GM23338 (cell line): ENCODE results near the gene CELA2A. TPM values are rescaled to one million over a fixed set of nuclear protein-coding genes. Genes with fewer than 3 reads are reported as not detected.

Source experiments
- ATAC-seq: fragments of 200-7000 bp; cut with Tn5 transposase; 3 replicates; pipeline ENCODE4 v1.9.1; 2020
- DNase-seq: peaks from one replicate; pipeline ENCODE4 v3.0.0-alpha.2; 2015; ENCODE audit warnings: low spot score
- H2AFZ ChIP-seq: fragments of 200-600 bp; sonication (generic); 2 replicates; pipeline ENCODE4 v1.8.0; 2016; ENCODE audit warnings: antibody characterized with exemption, mild to moderate bottlenecking, moderate library complexity
- H3F3A ChIP-seq: fragments of 200-600 bp; sonication (generic); replicated peaks from 2 replicates; pipeline ENCODE4 v1.8.0; 2017; ENCODE audit warnings: antibody characterized with exemption, mixed run types, low read depth
- H3K27ac ChIP-seq: fragments of 200-600 bp; sonication (generic); 2 replicates; pipeline ENCODE4 v1.6.1; 2016; ENCODE audit warnings: low read depth
- H3K27me3 ChIP-seq: fragments of 200-600 bp; sonication (generic); 2 replicates; pipeline ENCODE4 v1.8.0; 2016; ENCODE audit warnings: mild to moderate bottlenecking, mixed run types, moderate library complexity; ENCODE audit not compliant: insufficient read depth
- H3K36me3 ChIP-seq: fragments of 200-600 bp; sonication (generic); 2 replicates; pipeline ENCODE4 v1.8.0; 2016; ENCODE audit warnings: mild to moderate bottlenecking; ENCODE audit not compliant: insufficient read depth
- H3K4me1 ChIP-seq: fragments of 200-600 bp; sonication (generic); 2 replicates; pipeline ENCODE4 v1.8.0; 2016; ENCODE audit warnings: mild to moderate bottlenecking, moderate library complexity; ENCODE audit not compliant: insufficient read depth
- H3K4me2 ChIP-seq: fragments of 200-600 bp; sonication (generic); 2 replicates; pipeline ENCODE4 v1.7.1; 2017; ENCODE audit warnings: mixed run types
- H3K4me3 ChIP-seq: fragments of 200-600 bp; sonication (generic); 2 replicates; pipeline ENCODE4 v1.6.1; 2016; ENCODE audit warnings: mixed run types
- H3K79me2 ChIP-seq: fragments of 200-600 bp; sonication (generic); replicated peaks from 2 replicates; pipeline ENCODE4 v1.8.0; 2017; ENCODE audit warnings: mild to moderate bottlenecking; ENCODE audit not compliant: insufficient read depth
- H3K9me2 ChIP-seq: fragments of 200-600 bp; sonication (generic); 2 replicates; pipeline ENCODE4 v1.8.0; 2017; ENCODE audit not compliant: insufficient read depth
- H4K20me1 ChIP-seq: fragments of 200-600 bp; sonication (generic); replicated peaks from 2 replicates; pipeline ENCODE4 v1.8.0; 2017; ENCODE audit warnings: mild to moderate bottlenecking; ENCODE audit not compliant: insufficient read depth
- H3K27ac Mint-ChIP-seq: 2 replicates; pipeline ENCODE4 v1.8.0; 2020; ENCODE audit warnings: inconsistent platforms, mild to moderate bottlenecking, moderate library complexity, mixed read lengths
- H3K27me3 Mint-ChIP-seq: 3 replicates; pipeline ENCODE4 v1.8.0; 2022; ENCODE audit warnings: low read depth, mild to moderate bottlenecking, moderate library complexity, mixed read lengths, inconsistent platforms; ENCODE audit not compliant: insufficient read depth, poor library complexity
- H3K36me3 Mint-ChIP-seq: 3 replicates; pipeline ENCODE4 v1.8.0; 2021; ENCODE audit warnings: low read depth, mild to moderate bottlenecking, inconsistent platforms, moderate library complexity, mixed read lengths
- H3K4me1 Mint-ChIP-seq: 3 replicates; pipeline ENCODE4 v1.8.0; 2020; ENCODE audit warnings: mild to moderate bottlenecking, inconsistent platforms, mixed read lengths
- H3K4me3 Mint-ChIP-seq: 3 replicates; pipeline ENCODE4 v1.8.0; 2021; ENCODE audit warnings: moderate library complexity, mild to moderate bottlenecking, inconsistent platforms, mixed read lengths
- H3K9me3 Mint-ChIP-seq: 3 replicates; pipeline ENCODE4 v1.8.0; 2020; ENCODE audit warnings: moderate library complexity, mild to moderate bottlenecking, inconsistent platforms, mixed read lengths
- EZH2 ChIP-seq: fragments of 200-600 bp; sonication (generic); IDR thresholded peaks from one replicate; pipeline ENCODE4 v1.8.0; 2017; ENCODE audit warnings: antibody characterized with exemption, mild to moderate bottlenecking, low read depth; ENCODE audit not compliant: unreplicated experiment
- polyA plus RNA-seq: library from polyadenylated mRNA; unstranded; fragments of >200 nt; fragmentation: Nextera tagmentation; extraction: Ambion mirVana; gene quantifications from 2 replicates; pipeline ENCODE4 v1.2.1, GENCODE V29; 2016
- total RNA-seq: library from RNA; depleted of rRNA; stranded (reverse); fragments of >200 nt; shearing (Covaris generic); gene quantifications from 2 replicates; pipeline ENCODE4 v1.2.3, GENCODE V29; 2014
- TF ChIP-seq, protein P1 (sequence below), 2 experiments: fragments of 200-600 bp in 1 of 2; sonication (generic) in 1 of 2; conservative IDR thresholded peaks; 2 replicates each; pipeline versions ENCODE4 v1.5.1 to v1.6.1; 2016 to 2017; ENCODE audit warnings: antibody characterized with exemption in 2 of 2, low read depth in 2 of 2, mild to moderate bottlenecking in 2 of 2, moderate library complexity in 1 of 2
- TF ChIP-seq, protein P2 (sequence below): fragments of 250-450 bp; sonication (Bioruptor Pico); IDR thresholded peaks from 2 replicates; pipeline ENCODE4 v1.5.0; 2020; ENCODE audit warnings: mild to moderate bottlenecking, moderate library complexity

Gene CELA2A
- total and polyA plus RNA-seq, 2 experiments from 2014 or later, result not detected

DNA sequence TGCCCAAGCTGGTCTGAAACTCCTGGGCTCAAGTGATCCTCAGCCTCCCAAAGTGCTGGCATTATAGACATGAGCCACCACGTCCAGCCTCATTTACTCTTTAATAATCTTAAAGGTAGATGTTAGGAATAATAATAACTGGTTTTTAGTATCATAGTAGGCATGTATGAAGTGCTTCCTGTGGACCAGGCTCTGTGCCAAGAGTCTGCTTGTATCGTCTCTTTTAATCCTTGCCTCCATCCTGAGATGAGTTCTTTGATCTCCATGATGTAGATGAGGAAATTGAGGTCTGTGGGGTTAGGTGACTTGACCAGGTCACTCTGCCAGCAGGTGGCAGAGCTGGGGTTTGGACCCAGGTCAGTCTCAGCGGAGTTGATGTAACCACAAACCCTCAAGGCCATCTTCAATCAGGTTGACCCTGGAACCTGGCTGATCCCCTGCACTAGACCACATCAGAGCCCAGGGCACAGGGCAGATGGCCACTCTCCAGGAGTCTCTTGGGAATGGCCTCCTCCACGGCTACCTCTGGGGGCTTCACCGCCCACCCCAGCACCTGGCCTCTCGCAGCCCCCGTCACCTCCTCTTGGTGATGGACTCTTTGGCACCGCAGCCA is 35.6 kb upstream of the CELA2A start:
- Histone ChIP-seq H3K27me3 (no peaks in the 10 kb centered on the region), H3K4me3 (no peak overlapping the region), H4K20me1 (no peaks in the 10 kb centered on the region; the same call in 1 of the 2 replicates), H3K36me3 (no peaks in the 10 kb centered on the region), H3K27ac (no peak overlapping the region), H3K4me1 (no peaks in the 10 kb centered on the region), H2AFZ (no peak overlapping the region), H3K9me2 (no peaks in the 10 kb centered on the region), H3F3A (no peaks in the 10 kb centered on the region), H3K79me2 (no peaks in the 10 kb centered on the region), H3K4me2 (no peak overlapping the region)
- DNase-seq, result no peak
- Mint-ChIP-seq H3K4me1 (peaks cover 3% of the 10 kb centered on the region; the same call in 2 of the 3 replicates), H3K4me3 (no peak overlapping the region), H3K9me3 (peaks cover 8% of the 10 kb centered on the region; the same call in 2 of the 3 replicates), H3K27me3 (peaks cover 13% of the 10 kb centered on the region), H3K27ac (no peak overlapping the region), H3K36me3 (peaks cover 5% of the 10 kb centered on the region; the same call in 2 of the 3 replicates)
- TF ChIP-seq, protein P1, sequence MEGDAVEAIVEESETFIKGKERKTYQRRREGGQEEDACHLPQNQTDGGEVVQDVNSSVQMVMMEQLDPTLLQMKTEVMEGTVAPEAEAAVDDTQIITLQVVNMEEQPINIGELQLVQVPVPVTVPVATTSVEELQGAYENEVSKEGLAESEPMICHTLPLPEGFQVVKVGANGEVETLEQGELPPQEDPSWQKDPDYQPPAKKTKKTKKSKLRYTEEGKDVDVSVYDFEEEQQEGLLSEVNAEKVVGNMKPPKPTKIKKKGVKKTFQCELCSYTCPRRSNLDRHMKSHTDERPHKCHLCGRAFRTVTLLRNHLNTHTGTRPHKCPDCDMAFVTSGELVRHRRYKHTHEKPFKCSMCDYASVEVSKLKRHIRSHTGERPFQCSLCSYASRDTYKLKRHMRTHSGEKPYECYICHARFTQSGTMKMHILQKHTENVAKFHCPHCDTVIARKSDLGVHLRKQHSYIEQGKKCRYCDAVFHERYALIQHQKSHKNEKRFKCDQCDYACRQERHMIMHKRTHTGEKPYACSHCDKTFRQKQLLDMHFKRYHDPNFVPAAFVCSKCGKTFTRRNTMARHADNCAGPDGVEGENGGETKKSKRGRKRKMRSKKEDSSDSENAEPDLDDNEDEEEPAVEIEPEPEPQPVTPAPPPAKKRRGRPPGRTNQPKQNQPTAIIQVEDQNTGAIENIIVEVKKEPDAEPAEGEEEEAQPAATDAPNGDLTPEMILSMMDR (conservative IDR thresholded peaks at IDR 0.05; ENCODE audit: low read depth in 2 of 2), result peak in 1 of 2 experiments; percentile 21; a peak in 1 of 4 replicates
- no peak for TF ChIP-seq EZH2
- TF ChIP-seq, protein P2, sequence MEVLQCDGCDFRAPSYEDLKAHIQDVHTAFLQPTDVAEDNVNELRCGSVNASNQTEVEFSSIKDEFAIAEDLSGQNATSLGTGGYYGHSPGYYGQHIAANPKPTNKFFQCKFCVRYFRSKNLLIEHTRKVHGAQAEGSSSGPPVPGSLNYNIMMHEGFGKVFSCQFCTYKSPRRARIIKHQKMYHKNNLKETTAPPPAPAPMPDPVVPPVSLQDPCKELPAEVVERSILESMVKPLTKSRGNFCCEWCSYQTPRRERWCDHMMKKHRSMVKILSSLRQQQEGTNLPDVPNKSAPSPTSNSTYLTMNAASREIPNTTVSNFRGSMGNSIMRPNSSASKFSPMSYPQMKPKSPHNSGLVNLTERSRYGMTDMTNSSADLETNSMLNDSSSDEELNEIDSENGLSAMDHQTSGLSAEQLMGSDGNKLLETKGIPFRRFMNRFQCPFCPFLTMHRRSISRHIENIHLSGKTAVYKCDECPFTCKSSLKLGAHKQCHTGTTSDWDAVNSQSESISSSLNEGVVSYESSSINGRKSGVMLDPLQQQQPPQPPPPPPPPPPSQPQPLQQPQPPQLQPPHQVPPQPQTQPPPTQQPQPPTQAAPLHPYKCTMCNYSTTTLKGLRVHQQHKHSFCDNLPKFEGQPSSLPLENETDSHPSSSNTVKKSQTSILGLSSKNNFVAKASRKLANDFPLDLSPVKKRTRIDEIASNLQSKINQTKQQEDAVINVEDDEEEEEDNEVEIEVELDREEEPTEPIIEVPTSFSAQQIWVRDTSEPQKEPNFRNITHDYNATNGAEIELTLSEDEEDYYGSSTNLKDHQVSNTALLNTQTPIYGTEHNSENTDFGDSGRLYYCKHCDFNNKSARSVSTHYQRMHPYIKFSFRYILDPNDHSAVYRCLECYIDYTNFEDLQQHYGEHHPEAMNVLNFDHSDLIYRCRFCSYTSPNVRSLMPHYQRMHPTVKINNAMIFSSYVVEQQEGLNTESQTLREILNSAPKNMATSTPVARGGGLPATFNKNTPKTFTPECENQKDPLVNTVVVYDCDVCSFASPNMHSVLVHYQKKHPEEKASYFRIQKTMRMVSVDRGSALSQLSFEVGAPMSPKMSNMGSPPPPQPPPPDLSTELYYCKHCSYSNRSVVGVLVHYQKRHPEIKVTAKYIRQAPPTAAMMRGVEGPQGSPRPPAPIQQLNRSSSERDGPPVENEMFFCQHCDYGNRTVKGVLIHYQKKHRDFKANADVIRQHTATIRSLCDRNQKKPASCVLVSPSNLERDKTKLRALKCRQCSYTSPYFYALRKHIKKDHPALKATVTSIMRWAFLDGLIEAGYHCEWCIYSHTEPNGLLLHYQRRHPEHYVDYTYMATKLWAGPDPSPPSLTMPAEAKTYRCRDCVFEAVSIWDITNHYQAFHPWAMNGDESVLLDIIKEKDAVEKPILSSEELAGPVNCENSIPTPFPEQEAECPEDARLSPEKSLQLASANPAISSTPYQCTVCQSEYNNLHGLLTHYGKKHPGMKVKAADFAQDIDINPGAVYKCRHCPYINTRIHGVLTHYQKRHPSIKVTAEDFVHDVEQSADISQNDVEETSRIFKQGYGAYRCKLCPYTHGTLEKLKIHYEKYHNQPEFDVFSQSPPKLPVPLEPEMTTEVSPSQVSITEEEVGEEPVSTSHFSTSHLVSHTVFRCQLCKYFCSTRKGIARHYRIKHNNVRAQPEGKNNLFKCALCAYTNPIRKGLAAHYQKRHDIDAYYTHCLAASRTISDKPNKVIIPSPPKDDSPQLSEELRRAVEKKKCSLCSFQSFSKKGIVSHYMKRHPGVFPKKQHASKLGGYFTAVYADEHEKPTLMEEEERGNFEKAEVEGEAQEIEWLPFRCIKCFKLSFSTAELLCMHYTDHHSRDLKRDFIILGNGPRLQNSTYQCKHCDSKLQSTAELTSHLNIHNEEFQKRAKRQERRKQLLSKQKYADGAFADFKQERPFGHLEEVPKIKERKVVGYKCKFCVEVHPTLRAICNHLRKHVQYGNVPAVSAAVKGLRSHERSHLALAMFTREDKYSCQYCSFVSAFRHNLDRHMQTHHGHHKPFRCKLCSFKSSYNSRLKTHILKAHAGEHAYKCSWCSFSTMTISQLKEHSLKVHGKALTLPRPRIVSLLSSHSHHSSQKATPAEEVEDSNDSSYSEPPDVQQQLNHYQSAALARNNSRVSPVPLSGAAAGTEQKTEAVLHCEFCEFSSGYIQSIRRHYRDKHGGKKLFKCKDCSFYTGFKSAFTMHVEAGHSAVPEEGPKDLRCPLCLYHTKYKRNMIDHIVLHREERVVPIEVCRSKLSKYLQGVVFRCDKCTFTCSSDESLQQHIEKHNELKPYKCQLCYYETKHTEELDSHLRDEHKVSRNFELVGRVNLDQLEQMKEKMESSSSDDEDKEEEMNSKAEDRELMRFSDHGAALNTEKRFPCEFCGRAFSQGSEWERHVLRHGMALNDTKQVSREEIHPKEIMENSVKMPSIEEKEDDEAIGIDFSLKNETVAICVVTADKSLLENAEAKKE, result no peak
- ATAC-seq, result no peak
